Measurements from ENCODE around the gene LSAMP. TPM values are rescaled to one million over a fixed set of nuclear protein-coding genes. Genes with fewer than 3 reads are reported as not detected.
"Not testable (repeated sequence)": the region's sequence is repeated elsewhere in the genome, so short reads cannot be mapped to it uniquely, and the experiment has no call there.

The LSAMP gene
- total and polyA plus RNA-seq, 2 donors (not counting 1 experiment from before 2014, with no cell fraction given): not detected

DNA sequence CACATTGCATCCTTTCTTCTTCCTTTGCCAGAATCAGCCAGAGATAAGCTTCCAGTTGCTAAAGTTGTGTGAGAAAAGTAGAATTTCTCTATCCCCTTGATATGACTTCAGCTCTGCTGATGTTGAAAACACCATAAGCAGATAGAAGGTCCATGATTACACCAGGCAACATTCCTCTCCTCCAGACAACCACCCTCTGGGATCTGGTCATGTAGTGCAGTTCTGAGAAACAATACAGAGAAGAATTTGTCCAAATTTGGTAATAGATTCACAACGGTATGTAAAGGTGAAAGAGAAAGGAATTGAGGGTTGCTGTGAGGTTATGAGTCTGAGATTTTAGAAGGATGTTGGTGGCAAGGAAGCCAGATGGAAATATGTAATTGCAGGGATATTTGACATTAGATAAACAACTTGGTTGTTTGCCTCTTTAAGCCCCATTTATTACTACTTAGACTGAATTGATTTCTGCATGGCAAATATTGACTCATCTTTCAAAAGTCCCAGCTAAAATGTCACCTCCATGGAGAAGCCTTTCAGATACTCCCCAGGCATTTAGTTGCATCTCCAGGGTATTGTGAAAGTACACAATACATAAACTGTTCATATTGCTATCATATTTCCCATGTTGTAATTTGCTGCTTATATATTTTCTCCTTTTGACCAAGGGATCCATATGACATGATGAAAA, 687.1 kb downstream of the LSAMP start:
- Histone ChIP-seq H3K4me1 (ENCODE audit: control insufficient read depth in 2 of 2, insufficient read depth in 2 of 2, low read length in 2 of 2) (no peaks in the 10 kb centered on the region), H3K9ac (ENCODE audit: low read length) (no peak overlapping the region), H2AFZ (ENCODE audit: insufficient read depth, low read depth, low read length, poor library complexity, severe bottlenecking) (no peak overlapping the region), H3K9me3 (ENCODE audit: control extremely low read depth in 1 of 3, control insufficient read depth in 2 of 3, insufficient read depth in 1 of 3, low read length in 2 of 3) (no peaks in the 10 kb centered on the region), H3K36me3 (replicated peaks in 1 of 2; ENCODE audit: control extremely low read depth in 1 of 2, control insufficient read depth in 1 of 2, extremely low read depth in 1 of 2, insufficient read depth in 2 of 2, low read length in 1 of 2) (no peaks in the 10 kb centered on the region), H3K79me2 (ENCODE audit: control insufficient read depth, insufficient read depth, low read length) (no peaks in the 10 kb centered on the region), H3K4me2 (replicated peaks; ENCODE audit: low read depth, low read length, poor library complexity, severe bottlenecking) (no peak overlapping the region), H4K20me1 (ENCODE audit: control insufficient read depth, insufficient read depth, low read length, poor library complexity, severe bottlenecking) (no peaks in the 10 kb centered on the region), H3K27ac (ENCODE audit: low read length in 2 of 2) (no peak overlapping the region), H3K27me3 (replicated peaks in 1 of 4; ENCODE audit: control extremely low read depth in 1 of 4, control insufficient read depth in 3 of 4, insufficient read depth in 4 of 4, low read length in 3 of 4) (peaks cover 0 to 3% (median 0%) of the 10 kb centered on the region in 4 experiments), H3K4me3 (ENCODE audit: control extremely low read depth in 1 of 5, extremely low read depth in 1 of 5, insufficient read depth in 1 of 5, low read depth in 2 of 5, low read length in 4 of 5) (no peak overlapping the region)
- Mint-ChIP-seq H3K4me3 (no peak overlapping the region), H3K27ac (no peak overlapping the region), H3K4me1 (no peaks in the 10 kb centered on the region), H3K9me3 (ENCODE audit: insufficient read depth) (no peaks in the 10 kb centered on the region), H3K27me3 (peaks cover 13% of the 10 kb centered on the region)
- DNase-seq (no peak), ATAC-seq (ENCODE audit: low read depth) (no peak)
- no peak for TF ChIP-seq EZH2 (IDR thresholded peaks at IDR 0.05; ENCODE audit: borderline replicate concordance, insufficient read depth, low read depth, low read length, poor library complexity, severe bottlenecking)
- TF ChIP-seq, protein P1, sequence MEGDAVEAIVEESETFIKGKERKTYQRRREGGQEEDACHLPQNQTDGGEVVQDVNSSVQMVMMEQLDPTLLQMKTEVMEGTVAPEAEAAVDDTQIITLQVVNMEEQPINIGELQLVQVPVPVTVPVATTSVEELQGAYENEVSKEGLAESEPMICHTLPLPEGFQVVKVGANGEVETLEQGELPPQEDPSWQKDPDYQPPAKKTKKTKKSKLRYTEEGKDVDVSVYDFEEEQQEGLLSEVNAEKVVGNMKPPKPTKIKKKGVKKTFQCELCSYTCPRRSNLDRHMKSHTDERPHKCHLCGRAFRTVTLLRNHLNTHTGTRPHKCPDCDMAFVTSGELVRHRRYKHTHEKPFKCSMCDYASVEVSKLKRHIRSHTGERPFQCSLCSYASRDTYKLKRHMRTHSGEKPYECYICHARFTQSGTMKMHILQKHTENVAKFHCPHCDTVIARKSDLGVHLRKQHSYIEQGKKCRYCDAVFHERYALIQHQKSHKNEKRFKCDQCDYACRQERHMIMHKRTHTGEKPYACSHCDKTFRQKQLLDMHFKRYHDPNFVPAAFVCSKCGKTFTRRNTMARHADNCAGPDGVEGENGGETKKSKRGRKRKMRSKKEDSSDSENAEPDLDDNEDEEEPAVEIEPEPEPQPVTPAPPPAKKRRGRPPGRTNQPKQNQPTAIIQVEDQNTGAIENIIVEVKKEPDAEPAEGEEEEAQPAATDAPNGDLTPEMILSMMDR (IDR thresholded peaks at IDR 0.05): no peak
- POLR2A ChIA-PET: no interaction called here
- WGBS (ENCODE audit: insufficient coverage): 75% methylated on average over 1 of the region's 1 CpG
- intact Hi-C loops (cut with micrococcal nuclease): no loop called here
- CTCF ChIA-PET: no interaction called here

- not testable (repeated sequence) for H3K4me3 Mint-ChIP-seq; H3K79me2 ChIP-seq (ENCODE audit: control insufficient read depth, insufficient read depth, low read length)
Observed at GRCh38 chr3:115752978-115753377, 692.3 kb downstream of the LSAMP start.

More at GRCh38 chr3:115752978-115753377, 692.3 kb downstream of the LSAMP start:
- peaks cover 27% of the 10 kb centered on the region for H3K27me3 Mint-ChIP-seq
- H3K9me3 Mint-ChIP-seq (ENCODE audit: insufficient read depth); intact Hi-C loops (cut with micrococcal nuclease); POLR2A ChIA-PET; H3K9ac ChIP-seq (ENCODE audit: low read length); H3K4me1 ChIP-seq (ENCODE audit: control insufficient read depth in 2 of 2, insufficient read depth in 2 of 2, low read length in 2 of 2); DNase-seq; H3K27ac ChIP-seq (ENCODE audit: low read length in 2 of 2); H3K4me1 Mint-ChIP-seq; H3K4me3 ChIP-seq (ENCODE audit: control extremely low read depth in 1 of 5, extremely low read depth in 1 of 5, insufficient read depth in 1 of 5, low read depth in 2 of 5, low read length in 4 of 5); H3K36me3 ChIP-seq (replicated peaks in 1 of 2; ENCODE audit: control extremely low read depth in 1 of 2, control insufficient read depth in 1 of 2, extremely low read depth in 1 of 2, insufficient read depth in 2 of 2, low read length in 1 of 2); H3K9me3 ChIP-seq (ENCODE audit: control extremely low read depth in 1 of 3, control insufficient read depth in 2 of 3, insufficient read depth in 1 of 3, low read length in 2 of 3); H3K27me3 ChIP-seq (replicated peaks in 1 of 4; ENCODE audit: control extremely low read depth in 1 of 4, control insufficient read depth in 3 of 4, insufficient read depth in 4 of 4, low read length in 3 of 4); H3K4me2 ChIP-seq (replicated peaks; ENCODE audit: low read depth, low read length, poor library complexity, severe bottlenecking); CTCF ChIA-PET; H3K27ac Mint-ChIP-seq; H2AFZ ChIP-seq (ENCODE audit: insufficient read depth, low read depth, low read length, poor library complexity, severe bottlenecking); H4K20me1 ChIP-seq (ENCODE audit: control insufficient read depth, insufficient read depth, low read length, poor library complexity, severe bottlenecking); ATAC-seq (ENCODE audit: low read depth): not testable (repeated sequence)
- no CpG with 5 or more reads among the region's 1 CpG for WGBS (ENCODE audit: insufficient coverage)

Small RNAs within 50 kb of the gene (small RNA-seq; reads per million reads assigned to genes)
- gene RN7SL815P (ENCODE audit: insufficient read length, low read depth, low replicate concordance): not detected
